HepG2 (cell line): ENCODE data around the gene DERL2. TPM values are rescaled to one million over a fixed set of nuclear protein-coding genes. Genes with fewer than 3 reads are reported as not detected.

Source experiments
- ATF6 ChIP-seq: sonication (generic); formaldehyde crosslinking; conservative IDR thresholded peaks from 2 replicates; pipeline ENCODE4 v1.4.0; 2020; ENCODE audit warnings: missing genetic modification reagents
- FOXO1 ChIP-seq: sonication (generic); formaldehyde crosslinking; IDR thresholded peaks from 2 replicates; pipeline ENCODE4 v1.4.0; 2020; ENCODE audit warnings: missing genetic modification reagents
- HMG20A ChIP-seq: IDR thresholded peaks from 2 replicates; pipeline ENCODE4 v1.6.1; 2016; ENCODE audit warnings: borderline replicate concordance
- KDM6A ChIP-seq: IDR thresholded peaks from 2 replicates; pipeline ENCODE4 v1.6.1; 2016; ENCODE audit warnings: low read depth
- KMT2A ChIP-seq: sonication (generic); formaldehyde crosslinking; IDR thresholded peaks from 2 replicates; pipeline ENCODE4 v1.4.0; 2020; ENCODE audit warnings: missing genetic modification reagents
- NONO ChIP-seq, 2 experiments: fragments of 450-650 bp in 1 of 2; sonication (generic) in 1 of 2; formaldehyde crosslinking in 1 of 2; IDR thresholded peaks in 1 of 2; conservative IDR thresholded peaks in 1 of 2; 2 replicates each; pipeline versions ENCODE4 v1.6.1 to v1.8.0; 2017 to 2022; ENCODE audit warnings: mild to moderate bottlenecking in 1 of 2, missing genetic modification reagents in 1 of 2, moderate library complexity in 1 of 2
- PAWR ChIP-seq: sonication (generic); formaldehyde crosslinking; IDR thresholded peaks from 2 replicates; pipeline ENCODE4 v1.4.0; 2020; ENCODE audit warnings: missing genetic modification reagents, mild to moderate bottlenecking, borderline replicate concordance
- PHB2 ChIP-seq: fragments of 450-650 bp; IDR thresholded peaks from 2 replicates; pipeline ENCODE4 v1.6.1; 2018; ENCODE audit not compliant: partially characterized antibody
- RELA ChIP-seq: sonication (generic); formaldehyde crosslinking; IDR thresholded peaks from 2 replicates; pipeline ENCODE4 v1.4.0; 2020; ENCODE audit warnings: missing genetic modification reagents
- REXO4 ChIP-seq: sonication (generic); formaldehyde crosslinking; IDR thresholded peaks from 2 replicates; pipeline ENCODE4 v1.8.0; 2022; ENCODE audit warnings: missing genetic modification reagents, mild to moderate bottlenecking, borderline replicate concordance
- SAP130 ChIP-seq: IDR thresholded peaks from 2 replicates; pipeline ENCODE4 v1.6.1; 2016; ENCODE audit warnings: low read depth
- SETDB1 ChIP-seq: sonication (generic); formaldehyde crosslinking; IDR thresholded peaks from 2 replicates; pipeline ENCODE4 v1.5.1; 2020; ENCODE audit warnings: missing genetic modification reagents, mild to moderate bottlenecking, borderline replicate concordance
- SIX1 ChIP-seq: sonication (generic); formaldehyde crosslinking; IDR thresholded peaks from 2 replicates; pipeline ENCODE4 v1.4.0; 2020; ENCODE audit warnings: missing genetic modification reagents, borderline replicate concordance
- SUZ12 ChIP-seq: fragments of 150-350 bp; IDR thresholded peaks from 2 replicates; pipeline ENCODE4 v1.6.1; 2014; ENCODE audit warnings: low read depth, low read length
- ZIK1 ChIP-seq: sonication (generic); formaldehyde crosslinking; IDR thresholded peaks from 2 replicates; pipeline ENCODE4 v1.5.0; 2020; ENCODE audit warnings: mild to moderate bottlenecking, low read depth, missing genetic modification reagents, borderline replicate concordance
- ZNF160 ChIP-seq: sonication (generic); formaldehyde crosslinking; IDR thresholded peaks from 2 replicates; pipeline ENCODE4 v1.8.0; 2022; ENCODE audit warnings: mild to moderate bottlenecking, inconsistent platforms, missing genetic modification reagents
- ZNF543 ChIP-seq: sonication (generic); formaldehyde crosslinking; IDR thresholded peaks from 2 replicates; pipeline ENCODE4 v1.4.0; 2020; ENCODE audit warnings: mild to moderate bottlenecking, missing genetic modification reagents
- ZNF550 ChIP-seq: sonication (generic); formaldehyde crosslinking; IDR thresholded peaks from 2 replicates; pipeline ENCODE4 v1.4.0; 2020; ENCODE audit warnings: mild to moderate bottlenecking, missing genetic modification reagents, borderline replicate concordance
- ZNF800 ChIP-seq: sonication (generic); formaldehyde crosslinking; IDR thresholded peaks from 2 replicates; pipeline ENCODE4 v1.4.0; 2020; ENCODE audit warnings: missing genetic modification reagents
- polyA plus RNA-seq, 8 experiments: library from polyadenylated mRNA; depleted of rRNA in 3 of 8; stranded (reverse) in 7 of 8; unstranded in 1 of 8; fragments of >200 nt; fragmentation: Illumina TruSeq in 4 of 8; extraction: Trizol in 4 of 8; gene quantifications; 2 replicates each; pipeline versions ENCODE4 v1.2.1 to v1.2.3, GENCODE V29; 2011 to 2016; ENCODE audit warnings: low read depth in 4 of 8, missing spikeins in 1 of 8, mixed read lengths in 1 of 8; ENCODE audit not compliant: insufficient read depth in 1 of 8
- total RNA-seq, 5 experiments: library from RNA; depleted of rRNA; stranded (reverse); fragments of >200 nt; fragmentation: Illumina TruSeq; extraction: Trizol; gene quantifications; 2 replicates each; pipeline ENCODE4 v1.2.3, GENCODE V29; 2016; ENCODE audit warnings: low read depth in 1 of 5
- TF ChIP-seq, protein P1 (sequence below): sonication (generic); formaldehyde crosslinking; IDR thresholded peaks from 2 replicates; pipeline ENCODE4 v1.4.0; 2020; ENCODE audit warnings: low read depth, missing genetic modification reagents
- TF ChIP-seq, protein P2 (sequence below): sonication (generic); formaldehyde crosslinking; IDR thresholded peaks from 2 replicates; pipeline ENCODE4 v1.5.0; 2020; ENCODE audit warnings: mild to moderate bottlenecking, low read depth, missing genetic modification reagents, borderline replicate concordance

DERL2 gene
- total and polyA plus RNA-seq, 2 of the 13 experiments (the other 11 are each of a cell fraction or from before 2014, with no cell fraction given), result 59.3 to 65.2 TPM

- TF ChIP-seq ZIK1 (peak; percentile 79), PHB2 (no peak), SAP130 (CRISPR knock-in tag) (peak; percentile 97), ZNF543 (CRISPR knock-in tag) (peak; percentile 80; the same call in 1 of the 2 replicates), KMT2A (peak; percentile 89), RELA (CRISPR knock-in tag) (no peak), REXO4 (CRISPR knock-in tag) (0 out of 2 replicates have a peak, but pooled peaks have one; percentile 60), PAWR (CRISPR knock-in tag) (no peak), HMG20A (no peak), SETDB1 (CRISPR knock-in tag) (no peak), KDM6A (CRISPR knock-in tag) (no peak), SIX1 (CRISPR knock-in tag) (no peak), ZNF550 (CRISPR knock-in tag) (0 out of 2 replicates have a peak, but pooled peaks have one; percentile 32), FOXO1 (CRISPR knock-in tag) (no peak; the same call in 1 of the 2 replicates), SUZ12 (no peak), ATF6 (CRISPR knock-in tag) (no peak), ZNF800 (peak; percentile 59; the same call in 1 of the 2 replicates), ZNF160 (CRISPR knock-in tag) (no peak), NONO (IDR thresholded peaks at IDR 0.05) (no peak), NONO (CRISPR knock-in tag; conservative IDR thresholded peaks at IDR 0.05) (peak; percentile 85)
- TF ChIP-seq, protein P1, sequence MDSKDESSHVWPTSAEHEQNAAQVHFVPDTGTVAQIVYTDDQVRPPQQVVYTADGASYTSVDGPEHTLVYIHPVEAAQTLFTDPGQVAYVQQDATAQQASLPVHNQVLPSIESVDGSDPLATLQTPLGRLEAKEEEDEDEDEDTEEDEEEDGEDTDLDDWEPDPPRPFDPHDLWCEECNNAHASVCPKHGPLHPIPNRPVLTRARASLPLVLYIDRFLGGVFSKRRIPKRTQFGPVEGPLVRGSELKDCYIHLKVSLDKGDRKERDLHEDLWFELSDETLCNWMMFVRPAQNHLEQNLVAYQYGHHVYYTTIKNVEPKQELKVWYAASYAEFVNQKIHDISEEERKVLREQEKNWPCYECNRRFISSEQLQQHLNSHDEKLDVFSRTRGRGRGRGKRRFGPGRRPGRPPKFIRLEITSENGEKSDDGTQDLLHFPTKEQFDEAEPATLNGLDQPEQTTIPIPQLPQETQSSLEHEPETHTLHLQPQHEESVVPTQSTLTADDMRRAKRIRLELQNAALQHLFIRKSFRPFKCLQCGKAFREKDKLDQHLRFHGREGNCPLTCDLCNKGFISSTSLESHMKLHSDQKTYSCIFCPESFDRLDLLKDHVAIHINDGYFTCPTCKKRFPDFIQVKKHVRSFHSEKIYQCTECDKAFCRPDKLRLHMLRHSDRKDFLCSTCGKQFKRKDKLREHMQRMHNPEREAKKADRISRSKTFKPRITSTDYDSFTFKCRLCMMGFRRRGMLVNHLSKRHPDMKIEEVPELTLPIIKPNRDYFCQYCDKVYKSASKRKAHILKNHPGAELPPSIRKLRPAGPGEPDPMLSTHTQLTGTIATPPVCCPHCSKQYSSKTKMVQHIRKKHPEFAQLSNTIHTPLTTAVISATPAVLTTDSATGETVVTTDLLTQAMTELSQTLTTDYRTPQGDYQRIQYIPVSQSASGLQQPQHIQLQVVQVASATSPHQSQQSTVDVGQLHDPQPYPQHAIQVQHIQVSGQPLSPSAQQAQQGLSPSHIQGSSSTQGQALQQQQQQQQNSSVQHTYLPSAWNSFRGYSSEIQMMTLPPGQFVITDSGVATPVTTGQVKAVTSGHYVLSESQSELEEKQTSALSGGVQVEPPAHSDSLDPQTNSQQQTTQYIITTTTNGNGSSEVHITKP (CRISPR knock-in tag), result no peak
- TF ChIP-seq, protein P2, sequence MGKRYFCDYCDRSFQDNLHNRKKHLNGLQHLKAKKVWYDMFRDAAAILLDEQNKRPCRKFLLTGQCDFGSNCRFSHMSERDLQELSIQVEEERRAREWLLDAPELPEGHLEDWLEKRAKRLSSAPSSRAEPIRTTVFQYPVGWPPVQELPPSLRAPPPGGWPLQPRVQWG (CRISPR knock-in tag), result no peak
These were observed 47.1 kb downstream of the DERL2 start, which contains the start of gene C1QBP (continued) for GRCh38 chr17:5438716-5439445.
